Measurements from ENCODE around the gene KRTAP10-12.

GRCh38 chr21:44739316-44739715, 42.3 kb downstream of the KRTAP10-12 start:
- TF ChIP-seq CTCF (IDR thresholded peaks at IDR 0.05) = no peak
- TF ChIP-seq EZH2phosphoT487 (IDR thresholded peaks at IDR 0.05) = no peak
- no peak for TF ChIP-seq EZH2 (IDR thresholded peaks at IDR 0.05)

Measured in neural progenitor cell (in vitro differentiated cells).